HG03066 (cell line): ENCODE measurements around the gene SLC22A12.
"Not testable (repeated sequence)": the region's sequence is repeated elsewhere in the genome, so short reads cannot be mapped to it uniquely, and the experiment has no call there.

Experiments used
- ATAC-seq: cut with Tn5 transposase; IDR thresholded peaks from one replicate; pipeline ENCODE4 v1.9.1; 2021; ENCODE audit warnings: low read depth; ENCODE audit not compliant: unreplicated experiment

Gene SLC22A12

GRCh38 chr11:64583296-64584262, 7.4 kb upstream of the SLC22A12 start:
- ATAC-seq, result no peak

DNA sequence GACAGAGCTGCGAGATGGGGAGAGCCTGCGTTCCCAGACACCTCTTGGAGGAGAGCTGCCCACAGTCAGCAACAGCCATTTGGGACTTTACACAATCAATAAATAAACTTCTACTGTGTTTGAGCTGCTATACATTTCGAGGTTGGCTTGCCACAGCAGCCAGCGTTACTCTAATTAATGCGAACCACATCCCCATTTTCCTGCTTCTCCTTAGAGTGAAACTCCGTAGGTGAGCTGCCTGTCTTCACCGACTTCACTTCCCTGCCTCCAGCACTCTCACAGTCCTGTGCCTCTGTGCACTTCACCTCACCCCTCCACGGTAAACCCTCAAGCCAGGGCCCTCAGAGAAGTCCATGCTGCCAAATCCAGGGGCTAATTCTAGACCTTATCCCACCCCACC, 5.9 kb upstream of the SLC22A12 start:
- ATAC-seq, result no peak

GRCh38 chr11:64586366-64586765, 4.7 kb upstream of the SLC22A12 start:
- no peak for ATAC-seq

DNA sequence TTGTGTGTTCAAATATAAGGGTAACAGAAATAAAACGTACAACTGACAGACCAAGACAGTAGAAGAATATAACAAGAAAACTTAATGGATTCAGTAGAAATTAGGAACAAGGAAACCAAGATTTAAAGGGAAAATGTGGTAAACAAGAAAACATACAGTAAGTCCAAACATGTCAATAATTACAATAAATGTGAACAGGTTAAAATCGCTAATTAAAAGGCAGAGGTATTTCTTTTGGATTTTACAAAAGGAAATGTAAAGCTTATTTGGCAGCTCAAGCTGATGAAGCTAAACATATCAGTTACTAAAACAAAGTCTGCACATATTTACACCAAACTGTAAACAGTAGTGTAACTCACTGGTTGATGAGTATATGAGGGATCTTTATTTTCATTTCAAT, 2.3 kb upstream of the SLC22A12 start:
- no peak for ATAC-seq

GRCh38 chr11:64591257-64592233, 525 bp downstream of the SLC22A12 start:
- no peak for ATAC-seq

GRCh38 chr11:64592234-64592615, 1.2 kb downstream of the SLC22A12 start:
- ATAC-seq, result no peak

GRCh38 chr11:64592656-64593055, 1.6 kb downstream of the SLC22A12 start:
- ATAC-seq, result no peak

- ATAC-seq, result no peak
Measured at GRCh38 chr11:64593156-64594105, 2.4 kb downstream of the SLC22A12 start.

- ATAC-seq, result no peak
Measured at GRCh38 chr11:64594159-64594939, 3.3 kb downstream of the SLC22A12 start.

GRCh38 chr11:64595922-64596321, 4.9 kb downstream of the SLC22A12 start:
- ATAC-seq, result not testable (repeated sequence)

DNA sequence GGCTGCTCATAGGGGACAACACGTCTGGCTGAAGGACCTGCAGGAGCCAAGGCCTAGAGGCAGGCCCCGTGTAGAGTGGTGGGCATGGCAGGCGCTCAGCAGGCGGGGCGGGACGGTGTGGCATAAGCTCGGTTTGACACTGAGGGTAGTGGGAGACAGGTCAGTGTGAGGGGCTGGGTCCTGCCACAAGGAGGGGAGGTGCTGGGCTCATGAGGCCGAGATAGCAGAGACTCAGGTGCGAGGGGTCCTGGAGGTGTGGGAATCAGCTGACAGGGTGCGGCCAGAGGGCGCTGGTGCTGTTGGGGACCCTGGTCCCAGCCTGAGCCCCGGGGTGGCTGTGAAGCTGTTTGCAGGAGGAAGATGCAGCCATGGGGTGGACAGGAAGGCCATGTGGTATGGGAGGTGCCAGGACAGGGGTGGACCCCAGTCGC, 6.7 kb downstream of the SLC22A12 start:
- ATAC-seq, result no peak

- ATAC-seq, result no peak
Measured at GRCh38 chr11:64598106-64598796, 7.2 kb downstream of the SLC22A12 start.

GRCh38 chr11:64598797-64599697, 8.0 kb downstream of the SLC22A12 start:
- ATAC-seq, result no peak

- no peak for ATAC-seq
Measured at GRCh38 chr11:64599698-64600211, 8.7 kb downstream of the SLC22A12 start.

DNA sequence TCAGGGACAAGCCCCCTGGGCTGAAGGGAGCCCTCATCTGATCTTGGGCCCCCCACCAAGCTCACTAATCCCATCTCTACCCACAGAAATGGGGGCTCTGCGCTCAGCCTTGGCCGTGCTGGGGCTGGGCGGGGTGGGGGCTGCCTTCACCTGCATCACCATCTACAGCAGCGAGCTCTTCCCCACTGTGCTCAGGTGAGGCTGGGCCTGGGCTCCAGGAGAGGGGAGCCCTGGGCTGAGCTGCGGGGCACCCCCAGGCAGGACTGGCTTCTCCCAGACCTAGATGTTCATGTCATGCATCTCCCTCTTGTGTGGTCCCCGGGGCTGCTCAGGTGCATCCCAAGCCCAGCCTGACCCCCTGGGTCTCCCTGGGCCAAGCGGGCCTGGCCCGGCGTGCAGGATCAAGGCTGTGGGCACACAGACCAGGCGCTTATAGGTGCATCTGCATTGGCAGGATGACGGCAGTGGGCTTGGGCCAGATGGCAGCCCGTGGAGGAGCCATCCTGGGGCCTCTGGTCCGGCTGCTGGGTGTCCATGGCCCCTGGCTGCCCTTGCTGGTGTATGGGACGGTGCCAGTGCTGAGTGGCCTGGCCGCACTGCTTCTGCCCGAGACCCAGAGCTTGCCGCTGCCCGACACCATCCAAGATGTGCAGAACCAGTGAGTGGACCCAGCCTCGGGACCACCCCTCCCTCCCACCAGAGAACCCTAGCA, 9.4 kb downstream of the SLC22A12 start:
- no peak for ATAC-seq

DNA sequence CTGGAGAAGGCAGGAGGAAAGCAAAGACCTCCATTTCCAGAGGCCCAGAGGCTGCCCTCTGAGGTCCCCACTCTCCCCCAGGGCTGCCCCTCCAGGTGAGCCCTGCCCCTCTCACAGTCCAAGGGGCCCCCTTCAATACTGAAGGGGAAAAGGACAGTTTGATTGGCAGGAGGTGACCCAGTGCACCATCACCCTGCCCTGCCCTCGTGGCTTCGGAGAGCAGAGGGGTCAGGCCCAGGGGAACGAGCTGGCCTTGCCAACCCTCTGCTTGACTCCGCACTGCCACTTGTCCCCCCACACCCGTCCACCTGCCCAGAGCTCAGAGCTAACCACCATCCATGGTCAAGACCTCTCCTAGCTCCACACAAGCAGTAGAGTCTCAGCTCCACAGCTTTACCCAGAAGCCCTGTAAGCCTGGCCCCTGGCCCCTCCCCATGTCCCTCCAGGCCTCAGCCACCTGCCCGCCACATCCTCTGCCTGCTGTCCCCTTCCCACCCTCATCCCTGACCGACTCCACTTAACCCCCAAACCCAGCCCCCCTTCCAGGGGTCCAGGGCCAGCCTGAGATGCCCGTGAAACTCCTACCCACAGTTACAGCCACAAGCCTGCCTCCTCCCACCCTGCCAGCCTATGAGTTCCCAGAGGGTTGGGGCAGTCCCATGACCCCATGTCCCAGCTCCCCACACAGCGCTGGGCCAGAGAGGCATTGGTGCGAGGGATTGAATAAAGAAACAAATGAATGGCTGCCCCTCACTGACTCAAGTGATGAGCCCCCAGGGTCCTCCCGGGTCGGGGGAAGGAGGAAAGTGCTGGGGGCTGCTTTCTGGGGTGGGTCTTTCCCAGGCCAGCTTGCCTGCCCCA, 10.8 kb downstream of the SLC22A12 start:
- ATAC-seq, result no peak
